ENCODE data around the gene ZNF207.
"Not testable (repeated sequence)": the region's sequence is repeated elsewhere in the genome, so short reads cannot be mapped to it uniquely, and the experiment has no call there.

The ZNF207 gene

DNA sequence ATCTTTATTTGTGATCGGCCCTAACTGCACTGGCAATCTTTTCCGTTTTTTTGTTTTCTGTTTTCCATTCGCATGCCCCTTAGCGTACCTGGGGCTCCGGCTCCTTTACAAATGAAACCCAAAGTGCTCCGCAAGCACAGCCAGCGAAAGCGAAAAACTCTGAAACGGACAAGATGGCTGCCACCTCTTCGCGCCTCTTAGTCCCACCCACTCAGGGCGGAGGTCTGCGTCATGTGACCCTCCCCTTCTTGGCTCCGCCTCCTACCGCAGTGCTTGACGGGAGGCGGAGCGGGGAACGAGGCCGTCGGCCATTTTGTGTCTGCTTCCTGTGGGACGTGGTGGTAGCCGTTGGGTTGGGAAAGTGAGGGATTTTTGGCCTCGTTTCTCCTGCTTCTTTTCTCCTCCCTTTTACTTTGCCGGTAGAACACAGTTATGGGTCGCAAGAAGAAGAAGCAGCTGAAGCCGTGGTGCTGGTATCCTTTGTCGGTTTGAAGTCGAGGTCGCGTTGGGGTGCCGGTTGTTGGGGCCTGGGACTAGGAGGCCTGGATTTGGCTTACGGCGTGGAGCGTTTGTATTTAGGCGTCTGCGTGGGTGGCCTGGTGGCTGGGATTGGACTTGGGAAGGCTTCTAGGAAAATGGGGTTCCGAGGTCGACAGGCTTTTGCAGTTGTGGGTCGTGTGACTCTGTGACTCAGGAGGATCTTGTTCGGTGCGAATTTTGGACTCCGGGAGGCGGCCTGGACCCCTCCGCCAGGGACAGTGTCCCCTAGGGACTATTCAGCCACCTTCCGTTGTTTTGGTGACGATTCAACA is at the start of gene ZNF207:
ZNF207 (plus strand) TSS at position 304 of the 812 bp plus-strand sequence; CDS start at position 433, 129 bp downstream.
- DNase-seq = peak; percentile 94

DNA sequence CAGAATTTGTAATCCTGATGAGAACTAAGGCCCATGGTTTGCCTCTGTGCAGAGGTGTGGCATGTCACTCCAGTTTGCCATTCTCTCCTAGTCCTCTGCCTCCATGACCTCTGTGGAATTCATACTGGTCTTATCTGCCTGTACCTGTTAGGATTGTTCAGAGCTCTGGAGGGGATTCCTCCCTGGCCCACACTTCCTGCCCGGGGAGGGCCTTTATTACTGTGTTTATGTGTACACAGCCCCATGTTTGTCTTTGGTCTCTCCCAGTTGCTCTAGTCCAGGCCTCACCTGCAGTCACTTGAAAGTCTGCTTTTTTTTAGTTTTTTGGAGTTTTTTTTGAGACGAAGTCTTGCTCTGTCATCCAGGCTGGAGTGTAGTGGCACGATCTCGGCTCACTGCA is 47.9 kb upstream of the ZNF207 start:
- no peak for DNase-seq

DNA sequence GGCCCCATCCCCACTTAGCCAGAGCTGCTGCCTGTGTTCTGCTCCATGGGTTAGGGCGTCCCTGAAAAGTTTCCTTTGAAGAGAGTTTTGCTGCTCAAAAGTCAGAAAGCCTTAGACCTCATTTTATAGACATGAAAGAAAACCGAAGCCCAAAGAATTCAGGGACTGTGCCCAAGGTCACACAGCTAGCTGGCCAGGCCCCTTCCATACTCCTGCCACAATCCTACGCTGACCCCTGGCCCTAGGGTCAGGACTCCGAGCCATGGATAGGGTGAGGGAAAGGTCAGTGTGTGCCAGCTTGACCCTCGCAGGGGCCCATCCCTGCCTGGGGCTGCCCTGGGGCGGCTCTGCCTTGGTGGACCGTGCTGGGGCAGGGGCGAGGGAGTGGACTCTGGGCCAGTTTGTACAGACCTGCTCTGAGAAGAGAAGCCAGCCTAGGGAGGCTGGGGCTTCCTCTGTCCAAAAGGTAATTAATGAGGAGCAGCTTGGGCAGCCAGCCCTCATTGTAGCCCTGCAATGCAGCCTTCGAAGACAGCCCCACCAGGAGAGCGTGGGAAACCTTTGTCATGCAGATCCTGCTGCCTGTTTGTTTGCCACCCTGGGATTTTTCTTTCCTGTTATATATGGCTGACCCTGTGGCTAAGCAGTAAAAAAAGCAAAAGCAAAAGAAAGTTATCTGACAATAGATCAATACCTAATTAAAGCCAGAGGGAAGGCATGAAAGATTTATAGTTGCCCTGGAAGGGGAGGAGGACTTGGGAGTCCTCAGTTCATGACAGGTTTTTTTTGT is 46.9 kb upstream of the ZNF207 start:
- no peak for DNase-seq

DNA sequence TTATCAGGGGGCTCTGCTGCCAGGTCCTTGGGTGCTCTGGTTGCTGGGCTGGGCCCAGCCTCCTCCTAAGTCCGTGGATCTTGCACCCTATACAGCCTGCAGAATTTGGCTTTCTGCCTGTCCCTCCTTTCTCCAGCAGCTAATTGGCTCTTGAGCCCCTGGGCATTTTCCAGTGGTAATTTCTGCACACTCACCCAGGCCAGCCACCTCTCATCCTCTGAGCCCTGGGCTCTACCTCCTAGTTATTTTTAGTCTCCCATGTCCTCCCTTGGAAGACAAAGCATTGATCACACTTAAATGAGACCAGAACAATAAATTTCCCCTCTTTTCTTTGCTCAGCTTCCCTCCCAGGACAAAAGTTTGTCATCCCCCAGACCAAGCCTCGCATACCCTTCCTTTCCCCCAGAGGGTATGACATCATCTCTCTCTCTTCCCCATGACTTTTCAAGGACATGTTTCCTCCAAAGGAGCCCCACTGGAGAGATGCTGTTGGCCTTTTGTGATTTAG is 46.1 kb upstream of the ZNF207 start:
- no peak for DNase-seq

DNA sequence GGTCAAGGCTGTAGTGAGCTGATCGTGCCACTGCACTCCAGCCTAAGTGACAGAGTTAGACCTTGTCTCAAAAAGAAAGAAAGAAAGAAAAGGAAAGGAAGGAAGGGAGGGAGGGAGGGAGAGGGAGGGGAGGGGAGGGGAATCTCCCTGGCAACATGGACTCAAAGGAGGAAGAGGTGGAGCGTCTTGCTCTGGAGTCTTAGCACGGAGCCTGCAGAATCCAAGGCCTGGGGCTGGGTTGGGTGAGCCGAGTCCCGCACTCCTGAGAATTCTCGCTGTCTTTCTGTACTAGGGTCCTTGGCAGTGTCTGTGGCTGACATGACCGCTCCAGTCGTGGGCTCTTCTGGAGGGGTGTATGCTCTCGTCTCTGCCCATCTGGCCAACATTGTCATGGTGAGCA is 44.9 kb upstream of the ZNF207 start:
- DNase-seq = no peak

DNA sequence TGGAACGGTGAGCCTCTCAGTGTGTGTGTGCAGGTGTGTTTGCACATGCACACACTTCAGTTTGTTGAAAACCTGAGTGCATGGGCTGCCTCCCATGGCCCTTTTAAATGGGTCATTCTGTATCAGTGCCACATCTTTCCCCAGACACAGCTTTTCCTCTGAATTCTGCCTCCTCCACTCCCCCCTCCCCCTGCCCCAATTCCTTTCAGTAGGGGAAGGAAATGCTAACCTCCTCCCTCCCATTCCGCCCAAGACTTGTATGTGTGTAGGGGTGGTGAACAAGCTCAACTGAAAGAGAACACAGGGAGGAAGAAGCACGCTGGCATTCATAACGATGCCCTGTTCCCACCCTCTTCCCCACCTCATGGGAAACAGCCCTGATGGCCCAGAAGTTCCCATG is 42.3 kb upstream of the ZNF207 start:
- DNase-seq = no peak

DNA sequence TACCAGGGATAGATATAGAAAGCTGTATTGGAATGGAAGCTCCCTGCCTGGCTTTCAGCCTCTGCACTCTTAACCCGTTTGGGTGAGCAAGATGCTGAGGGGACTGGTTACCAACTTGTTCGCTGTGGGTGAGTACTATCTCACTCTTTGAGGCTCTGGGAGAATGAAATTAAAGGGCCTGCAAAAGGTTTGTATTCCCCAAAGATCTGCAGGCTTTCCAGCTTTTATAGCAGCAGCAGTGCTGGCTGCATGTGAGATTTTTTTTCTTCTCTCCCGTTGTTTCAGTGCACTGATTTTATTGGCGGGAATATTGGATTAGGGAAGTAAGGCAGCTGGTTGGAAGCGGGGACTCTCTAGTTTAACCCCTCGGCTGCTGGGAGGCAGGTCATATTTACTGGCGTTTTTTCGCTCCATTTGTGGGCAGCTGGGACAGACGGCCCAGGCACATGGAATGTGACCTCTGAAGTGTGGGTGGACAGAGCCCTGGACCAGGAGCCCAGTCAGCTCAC is 38.9 kb upstream of the ZNF207 start:
- DNase-seq = no peak

DNA sequence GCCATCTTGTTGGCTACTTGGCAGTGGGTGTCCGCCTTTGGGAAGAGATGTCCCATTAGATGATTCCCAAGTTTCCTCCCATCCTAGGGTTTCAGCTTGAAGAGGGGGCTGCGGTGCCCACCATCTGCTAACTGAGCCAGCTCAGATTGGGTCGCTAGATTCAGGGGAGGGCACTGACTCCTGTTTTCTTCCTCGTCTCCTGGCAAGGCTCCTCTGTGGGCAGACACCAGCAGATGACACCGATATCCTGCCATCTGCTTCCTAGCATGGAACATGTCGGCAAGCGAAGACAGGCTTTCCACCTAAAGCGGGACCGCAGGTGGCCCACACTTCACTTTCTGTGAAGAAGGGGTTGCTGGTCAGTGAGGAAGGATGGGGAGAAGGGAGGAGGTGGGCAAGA is 35.3 kb upstream of the ZNF207 start:
- DNase-seq = no peak

DNA sequence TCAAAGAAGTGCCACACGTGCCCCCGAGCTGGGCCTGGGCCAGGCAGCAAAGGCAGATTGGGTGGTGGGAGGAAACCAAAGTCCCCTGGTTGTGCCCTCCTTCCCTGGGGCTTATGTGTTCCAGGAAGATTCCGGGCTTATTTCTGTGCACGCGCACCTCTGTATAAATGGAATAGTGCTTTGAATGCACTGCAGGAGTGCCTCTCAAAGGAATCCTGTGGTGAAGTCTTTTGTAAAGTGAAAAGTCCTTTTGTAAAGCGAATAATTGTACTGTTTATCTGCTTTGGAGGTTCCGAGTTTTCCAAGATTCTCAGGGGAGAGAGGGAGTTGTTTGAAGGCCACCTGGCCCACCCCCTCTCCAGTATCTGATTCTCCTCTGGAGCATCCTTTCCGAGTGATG is 34.8 kb upstream of the ZNF207 start:
- no peak for DNase-seq

DNA sequence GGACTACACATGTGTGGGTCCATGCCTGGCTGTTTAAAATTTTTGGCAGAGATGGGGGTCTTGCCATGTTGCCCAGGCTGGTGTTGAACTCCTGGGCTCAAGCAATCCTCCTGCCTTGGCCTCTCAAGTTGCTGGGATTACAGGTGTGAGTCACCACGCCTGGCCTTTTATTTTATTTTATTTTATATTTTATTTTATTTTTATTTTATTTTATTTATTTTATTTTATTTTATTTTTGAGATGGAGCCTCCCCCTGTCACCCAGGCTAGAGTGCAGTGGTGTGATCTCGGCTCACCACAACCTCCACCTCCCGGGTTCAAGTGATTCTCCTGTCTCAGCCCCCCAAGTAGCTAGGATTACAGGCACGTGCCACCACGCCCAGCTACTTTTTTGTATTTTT is 33.3 kb upstream of the ZNF207 start:
- not testable (repeated sequence) for DNase-seq

DNA sequence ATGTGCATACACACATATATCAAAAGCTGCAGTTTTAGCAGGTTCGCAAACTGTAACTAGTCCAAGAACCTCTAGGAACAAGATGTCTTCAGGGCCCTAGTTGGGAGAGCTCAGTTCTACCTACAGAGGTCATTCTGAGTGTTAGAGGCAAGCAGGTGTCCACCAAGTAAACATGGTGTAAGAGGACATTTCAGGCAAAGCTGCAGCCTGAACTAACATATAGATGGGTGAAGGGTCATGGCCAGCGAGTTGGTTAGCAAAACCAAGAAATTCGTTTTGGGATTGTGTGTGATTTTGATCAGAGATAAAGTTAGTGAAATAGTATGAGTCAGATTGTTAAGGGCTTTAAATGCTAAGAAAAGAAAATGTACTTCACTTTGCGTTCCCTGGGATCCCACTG is 32.6 kb upstream of the ZNF207 start:
- no peak for DNase-seq

DNA sequence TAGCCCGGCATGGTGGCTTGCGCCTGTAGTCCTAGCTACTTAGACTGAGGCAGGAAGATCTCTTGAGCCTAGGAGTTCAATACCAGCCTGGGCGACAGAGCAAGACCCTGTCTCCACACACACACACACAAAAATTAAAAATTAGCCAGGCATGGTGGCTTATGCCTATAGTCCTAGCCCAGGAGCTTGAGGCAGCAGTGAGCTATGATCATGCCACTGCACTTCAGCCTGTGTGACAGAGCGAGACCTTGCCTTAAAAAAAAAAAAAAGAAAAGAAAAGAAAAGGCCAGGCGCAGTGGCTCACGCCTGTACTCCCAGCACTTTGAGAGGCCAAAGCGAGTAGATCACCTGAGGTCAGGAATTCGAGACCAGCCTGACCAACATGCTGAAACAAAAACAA is 31.9 kb upstream of the ZNF207 start:
- DNase-seq = no peak

DNA sequence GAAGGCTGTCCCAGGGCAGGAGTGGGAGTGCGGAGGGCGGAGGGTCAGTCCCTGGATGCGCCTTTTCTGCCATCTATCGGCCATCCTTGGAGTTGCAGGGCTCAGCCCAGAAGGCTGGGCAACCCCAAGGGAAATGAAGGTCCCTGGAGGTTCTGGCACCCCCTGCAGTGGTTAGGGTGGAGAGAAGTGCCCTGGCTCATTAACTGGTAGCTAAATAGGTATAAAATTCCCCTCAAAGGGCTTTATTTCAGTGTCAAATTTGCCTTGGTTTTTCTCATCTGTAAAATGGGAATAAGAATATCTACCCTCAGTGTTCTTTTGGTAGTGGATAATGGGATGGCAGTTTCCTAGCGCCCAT is 30.4 kb upstream of the ZNF207 start:
- peak; percentile 78 for DNase-seq

DNA sequence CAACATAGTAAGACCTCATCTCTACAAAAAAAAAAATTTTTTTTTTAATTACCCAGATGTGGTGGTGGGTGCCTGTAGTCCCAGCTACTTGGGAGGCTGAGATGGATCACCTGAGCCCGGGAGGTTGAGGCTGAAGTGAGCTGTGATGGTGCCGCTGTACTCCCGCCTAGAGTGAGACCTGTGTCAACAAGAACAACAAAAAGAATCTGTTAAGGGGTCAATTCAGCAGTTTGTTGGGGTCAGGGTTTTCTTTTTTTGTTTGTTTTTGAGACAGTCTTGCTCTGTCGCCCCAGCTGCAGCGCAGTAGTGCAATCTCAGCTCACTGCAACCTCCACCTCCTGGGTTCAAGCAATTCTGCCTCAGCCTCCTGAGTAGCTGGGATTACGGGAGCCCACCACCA is 29.9 kb upstream of the ZNF207 start:
- not testable (repeated sequence) for DNase-seq

DNA sequence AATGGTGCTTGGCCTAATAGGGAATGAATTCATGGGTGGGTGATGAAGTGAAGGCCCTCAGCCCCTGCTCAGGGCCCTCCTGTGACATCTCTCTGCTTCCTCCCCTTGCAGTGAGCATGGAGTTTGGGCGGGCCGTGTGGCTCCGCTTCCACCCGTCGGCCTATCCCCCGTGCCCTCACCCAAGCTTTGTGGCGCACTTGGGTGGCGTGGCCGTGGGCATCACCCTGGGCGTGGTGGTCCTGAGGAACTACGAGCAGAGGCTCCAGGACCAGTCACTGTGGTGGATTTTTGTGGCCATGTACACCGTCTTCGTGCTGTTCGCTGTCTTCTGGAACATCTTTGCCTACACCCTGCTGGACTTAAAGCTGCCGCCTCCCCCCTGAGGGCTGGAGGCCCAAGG is 29.1 kb upstream of the ZNF207 start:
- DNase-seq = no peak

DNA sequence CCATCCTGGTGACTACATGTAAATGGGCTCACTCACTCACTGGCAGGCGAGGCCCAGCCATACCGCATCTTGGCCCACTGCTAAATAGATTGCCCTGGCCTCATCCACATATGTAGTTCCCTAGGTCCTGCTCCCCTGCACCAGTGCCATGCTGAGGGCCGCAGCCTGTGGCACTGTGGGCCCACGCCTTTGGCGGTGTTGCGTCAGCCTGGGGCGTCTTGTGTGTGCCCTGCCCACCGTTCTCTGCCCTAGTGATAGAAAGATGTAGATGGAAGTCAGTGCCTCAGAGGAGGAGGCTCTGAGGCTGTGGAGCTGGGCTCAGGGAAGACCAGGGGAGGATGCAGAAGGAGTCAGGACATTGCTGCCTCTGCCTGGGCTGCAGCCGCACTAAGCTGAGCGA is 26.9 kb upstream of the ZNF207 start:
- no peak for DNase-seq

DNA sequence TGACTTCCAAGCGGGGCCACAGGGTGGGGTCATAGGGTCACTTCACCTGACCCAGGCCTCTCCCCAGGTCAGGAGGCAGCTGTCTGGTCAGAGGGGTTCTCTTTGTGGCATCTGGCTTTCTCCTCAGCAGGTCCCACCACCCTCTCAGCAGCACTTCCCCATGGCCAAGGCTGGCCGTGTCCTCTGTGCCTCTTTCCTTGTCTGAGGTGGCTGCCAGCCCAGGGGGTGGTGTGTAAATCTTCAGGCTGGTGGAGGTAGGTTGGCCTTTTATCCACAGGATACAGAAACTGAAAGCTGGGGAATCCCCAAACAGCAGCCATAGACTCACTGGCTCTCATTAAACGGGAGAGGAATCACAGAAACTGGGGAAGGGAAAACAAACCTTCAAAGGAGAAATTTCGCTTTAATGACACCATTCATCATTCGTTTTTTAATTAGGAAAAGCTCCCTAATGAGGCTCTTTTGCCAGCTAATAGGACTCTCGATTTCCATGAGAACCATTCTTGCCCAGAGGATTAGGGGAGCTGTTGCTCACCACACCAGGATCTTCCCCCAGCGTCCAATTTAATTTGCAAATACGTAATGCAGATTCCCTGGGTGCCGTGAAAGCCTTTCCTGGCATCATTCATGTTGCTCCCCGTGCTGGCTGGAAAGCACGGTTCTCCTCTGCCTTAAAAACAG is 26.0 kb upstream of the ZNF207 start:
- peak; percentile 18 for DNase-seq

DNA sequence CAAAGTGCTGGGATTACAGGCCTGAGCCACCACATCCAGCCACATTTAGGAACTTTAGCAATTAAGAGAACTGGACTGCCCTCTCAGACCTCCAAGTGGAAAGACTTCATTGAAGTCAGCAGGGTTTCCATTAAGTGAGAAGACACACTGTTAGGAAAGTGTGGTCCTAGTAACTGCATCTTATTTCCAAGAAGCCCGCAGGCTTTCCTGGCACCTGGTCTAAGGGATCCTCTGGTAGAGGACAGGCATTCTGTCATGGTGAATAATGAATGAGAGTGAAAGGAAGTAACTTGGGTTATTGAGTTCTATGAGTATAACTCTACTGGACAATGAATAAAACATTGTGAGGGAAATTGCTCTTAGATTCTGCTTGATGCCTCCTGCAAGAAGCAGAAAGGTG is 22.0 kb upstream of the ZNF207 start:
- DNase-seq = no peak

DNA sequence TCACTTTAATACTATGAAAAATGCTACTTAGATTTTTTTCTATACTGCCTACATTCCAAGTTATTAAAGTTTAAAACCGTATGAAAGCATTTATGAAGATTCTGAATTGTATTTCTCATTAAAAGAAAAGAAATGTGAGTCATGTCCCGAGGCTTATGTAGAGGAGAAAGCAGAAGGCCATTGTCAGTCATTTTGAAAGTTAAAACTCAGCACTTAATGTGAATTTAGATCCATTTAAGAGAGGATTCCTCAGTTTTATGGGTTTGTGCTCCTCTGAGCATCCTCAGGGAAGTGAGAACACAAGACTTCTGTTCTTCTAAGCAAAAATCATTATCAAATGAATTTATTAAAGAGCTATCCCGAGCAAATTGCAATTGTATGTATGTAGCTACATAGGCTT is 19.8 kb upstream of the ZNF207 start:
- no peak for DNase-seq

DNA sequence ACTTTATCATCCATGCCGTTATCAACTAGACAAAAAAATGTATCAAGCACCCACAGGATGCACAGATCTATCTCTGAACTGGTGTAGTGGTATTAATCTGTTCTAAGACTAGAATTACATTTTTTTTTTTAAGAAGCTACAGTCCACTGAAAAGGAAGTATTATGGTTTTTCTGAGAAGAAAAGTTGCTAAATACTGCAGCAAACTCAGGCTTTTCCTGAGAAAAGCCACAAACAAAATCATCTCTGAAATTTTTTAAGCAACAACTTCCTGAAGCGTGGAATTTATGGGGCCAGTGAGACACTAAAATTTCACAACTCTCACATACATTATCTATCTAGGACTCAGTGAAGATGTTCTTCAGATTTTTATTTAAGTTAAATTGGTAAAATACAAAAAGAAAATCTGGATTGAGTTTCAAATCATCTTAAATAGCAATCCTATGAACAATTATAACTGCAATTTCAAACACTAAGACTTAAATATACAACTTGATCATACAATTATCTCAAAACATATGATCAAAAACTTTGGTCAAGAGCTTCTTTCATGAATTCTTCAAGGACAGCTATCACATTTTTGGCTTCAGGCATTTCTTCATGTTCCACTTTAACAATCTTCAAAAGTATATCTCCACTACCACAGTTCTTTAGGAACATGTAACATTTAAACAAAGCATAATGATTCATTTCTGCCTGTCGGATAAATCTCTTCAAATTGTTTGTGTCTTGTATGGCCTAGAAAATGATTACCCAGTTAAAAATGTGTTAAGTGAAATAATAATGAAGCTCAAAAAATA is 18.5 kb upstream of the ZNF207 start:
- DNase-seq = no peak

DNA sequence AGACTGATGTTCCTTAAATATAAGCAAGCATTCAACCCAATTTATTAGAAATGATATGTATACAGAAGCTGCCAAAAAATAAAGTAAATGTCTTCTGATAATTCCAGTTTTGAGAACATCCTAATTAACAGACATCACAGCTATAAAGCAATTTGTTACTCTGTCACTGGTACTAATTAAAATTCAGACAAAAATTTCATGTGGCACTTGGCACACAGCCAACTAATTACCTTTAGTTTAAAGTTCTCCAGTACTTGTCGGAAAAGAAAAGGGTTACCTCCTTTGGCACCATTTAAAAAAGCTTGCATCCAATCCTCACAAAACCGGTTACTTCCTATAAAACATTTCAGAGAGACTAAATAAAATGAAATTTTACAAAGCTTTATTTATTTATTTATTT is 16.8 kb upstream of the ZNF207 start:
- DNase-seq = no peak

DNA sequence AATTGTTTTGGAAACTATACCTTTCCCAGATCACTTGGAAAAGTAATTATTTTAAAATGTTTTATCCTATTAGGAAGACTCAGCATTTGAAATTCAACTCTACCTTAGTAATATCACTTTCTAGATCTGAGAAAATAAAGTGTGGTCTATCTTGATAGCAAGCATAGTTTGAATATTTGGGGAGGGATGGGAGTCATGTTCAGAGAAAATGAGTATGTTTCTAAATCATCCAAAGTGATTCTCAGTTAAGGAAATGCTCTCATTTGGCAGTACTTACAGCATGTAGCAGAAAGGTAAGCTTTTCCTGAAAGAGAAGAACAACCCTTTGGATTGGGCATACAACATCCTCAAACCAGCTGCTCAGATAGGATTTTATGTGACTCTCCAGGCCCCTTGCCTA is 14.9 kb upstream of the ZNF207 start:
- DNase-seq = no peak

DNA sequence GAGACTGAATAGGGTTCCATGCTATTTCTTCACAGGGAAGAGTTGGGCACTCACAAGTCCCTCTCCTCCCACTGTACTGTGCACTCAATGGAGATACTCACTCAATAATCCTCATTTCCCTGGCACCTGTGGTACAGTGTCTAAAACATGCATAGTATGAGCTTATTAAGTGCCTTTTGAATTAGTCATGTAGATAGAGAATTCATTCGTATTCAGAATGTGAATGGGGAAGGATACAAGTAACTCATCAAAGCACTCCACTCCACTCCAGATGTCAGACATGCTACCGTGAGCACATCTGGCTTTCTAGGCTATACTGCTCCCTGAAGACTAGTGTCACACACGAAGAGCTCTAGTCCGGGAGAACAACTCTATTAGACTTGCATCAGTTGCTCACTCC is 14.3 kb upstream of the ZNF207 start:
- DNase-seq = no peak
